PC-9 (cell line): ENCODE data around the gene DIAPH3.
"Not testable (repeated sequence)": the region's sequence is repeated elsewhere in the genome, so short reads cannot be mapped to it uniquely, and the experiment has no call there.

ENCODE experiments used
- CTCF ChIP-seq: fragments of 200-600 bp; sonication (generic); conservative IDR thresholded peaks from 2 replicates; pipeline ENCODE4 v1.6.1; 2017; ENCODE audit warnings: mixed run types, antibody characterized with exemption, mild to moderate bottlenecking, moderate library complexity
- EZH2 ChIP-seq: fragments of 200-600 bp; sonication (generic); IDR thresholded peaks from 2 replicates; pipeline ENCODE4 v1.8.0; 2017; ENCODE audit warnings: antibody characterized with exemption, low read depth

GRCh38 chr13:60048353-60048752, 115.4 kb downstream of the DIAPH3 start:
- TF ChIP-seq CTCF, EZH2: not testable (repeated sequence)
